ENCODE measurements around the gene BABAM2.

- no peak for TF ChIP-seq CTCF (IDR thresholded peaks at IDR 0.05)
- no peak for TF ChIP-seq POLR2A (IDR thresholded peaks at IDR 0.05)
These were observed 477.8 kb downstream of the BABAM2 start for GRCh38 chr2:28368357-28368798.

Measured in heart left ventricle (tissue), 13 donors.